Measurements from ENCODE around the gene HMGCLL1. TPM values are rescaled to one million over a fixed set of nuclear protein-coding genes. Genes with fewer than 3 reads are reported as not detected.

HMGCLL1 gene
- total and polyA plus RNA-seq, 2 donors (not counting 1 experiment from before 2014, with no cell fraction given): not detected

- no peaks in the 10 kb centered on the region for H3K27me3 ChIP-seq (replicated peaks in 1 of 4; ENCODE audit: control extremely low read depth in 1 of 4, control insufficient read depth in 3 of 4, insufficient read depth in 4 of 4, low read length in 3 of 4)
- 92% methylated on average over 2 of the region's 3 CpGs for WGBS (ENCODE audit: insufficient coverage)
- intact Hi-C loops (cut with micrococcal nuclease): no loop called here
- Mint-ChIP-seq H3K4me1 (no peaks in the 10 kb centered on the region), H3K27me3 (no peaks in the 10 kb centered on the region), H3K4me3 (no peak overlapping the region), H3K27ac (no peak overlapping the region), H3K9me3 (ENCODE audit: insufficient read depth) (peaks cover 4% of the 10 kb centered on the region)
- H3K4me3 ChIP-seq (ENCODE audit: control extremely low read depth in 1 of 5, extremely low read depth in 1 of 5, insufficient read depth in 1 of 5, low read depth in 2 of 5, low read length in 4 of 5): no peak overlapping the region
- CTCF ChIA-PET: no interaction called here
- TF ChIP-seq EZH2 (IDR thresholded peaks at IDR 0.05; ENCODE audit: borderline replicate concordance, insufficient read depth, low read depth, low read length, poor library complexity, severe bottlenecking): no peak
- TF ChIP-seq, protein P1, sequence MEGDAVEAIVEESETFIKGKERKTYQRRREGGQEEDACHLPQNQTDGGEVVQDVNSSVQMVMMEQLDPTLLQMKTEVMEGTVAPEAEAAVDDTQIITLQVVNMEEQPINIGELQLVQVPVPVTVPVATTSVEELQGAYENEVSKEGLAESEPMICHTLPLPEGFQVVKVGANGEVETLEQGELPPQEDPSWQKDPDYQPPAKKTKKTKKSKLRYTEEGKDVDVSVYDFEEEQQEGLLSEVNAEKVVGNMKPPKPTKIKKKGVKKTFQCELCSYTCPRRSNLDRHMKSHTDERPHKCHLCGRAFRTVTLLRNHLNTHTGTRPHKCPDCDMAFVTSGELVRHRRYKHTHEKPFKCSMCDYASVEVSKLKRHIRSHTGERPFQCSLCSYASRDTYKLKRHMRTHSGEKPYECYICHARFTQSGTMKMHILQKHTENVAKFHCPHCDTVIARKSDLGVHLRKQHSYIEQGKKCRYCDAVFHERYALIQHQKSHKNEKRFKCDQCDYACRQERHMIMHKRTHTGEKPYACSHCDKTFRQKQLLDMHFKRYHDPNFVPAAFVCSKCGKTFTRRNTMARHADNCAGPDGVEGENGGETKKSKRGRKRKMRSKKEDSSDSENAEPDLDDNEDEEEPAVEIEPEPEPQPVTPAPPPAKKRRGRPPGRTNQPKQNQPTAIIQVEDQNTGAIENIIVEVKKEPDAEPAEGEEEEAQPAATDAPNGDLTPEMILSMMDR (IDR thresholded peaks at IDR 0.05): no peak
- no peak overlapping the region for H3K9ac ChIP-seq (ENCODE audit: low read length)
- POLR2A ChIA-PET: no interaction called here
- H2AFZ ChIP-seq (ENCODE audit: insufficient read depth, low read depth, low read length, poor library complexity, severe bottlenecking): no peak overlapping the region
- H3K27ac ChIP-seq (ENCODE audit: low read length in 2 of 2): no peak overlapping the region
- no peaks in the 10 kb centered on the region for H3K79me2 ChIP-seq (ENCODE audit: control insufficient read depth, insufficient read depth, low read length)
- H3K36me3 ChIP-seq (replicated peaks in 1 of 2; ENCODE audit: control extremely low read depth in 1 of 2, control insufficient read depth in 1 of 2, extremely low read depth in 1 of 2, insufficient read depth in 2 of 2, low read length in 1 of 2): no peaks in the 10 kb centered on the region
- no peak overlapping the region for H3K4me2 ChIP-seq (replicated peaks; ENCODE audit: low read depth, low read length, poor library complexity, severe bottlenecking)
- no peaks in the 10 kb centered on the region for H3K9me3 ChIP-seq (ENCODE audit: control extremely low read depth in 1 of 3, control insufficient read depth in 2 of 3, insufficient read depth in 1 of 3, low read length in 2 of 3)
- DNase-seq: no peak
- no peaks in the 10 kb centered on the region for H3K4me1 ChIP-seq (ENCODE audit: control insufficient read depth in 2 of 2, insufficient read depth in 2 of 2, low read length in 2 of 2)
- no peak for ATAC-seq (ENCODE audit: low read depth)
- no peaks in the 10 kb centered on the region for H4K20me1 ChIP-seq (ENCODE audit: control insufficient read depth, insufficient read depth, low read length, poor library complexity, severe bottlenecking)
Measured at GRCh38 chr6:55495277-55495676, 83.7 kb downstream of the HMGCLL1 start.

GRCh38 chr6:55494411-55494810 lies 84.6 kb downstream of the HMGCLL1 start:
- ChIA-PET POLR2A (no interaction called here), CTCF (no interaction called here)
- TF ChIP-seq, protein P1 (IDR thresholded peaks at IDR 0.05): no peak
- no peak for TF ChIP-seq EZH2 (IDR thresholded peaks at IDR 0.05; ENCODE audit: borderline replicate concordance, insufficient read depth, low read depth, low read length, poor library complexity, severe bottlenecking)
- Mint-ChIP-seq H3K4me3 (no peak overlapping the region), H3K9me3 (ENCODE audit: insufficient read depth) (peaks cover 4% of the 10 kb centered on the region), H3K27me3 (no peaks in the 10 kb centered on the region), H3K27ac (no peak overlapping the region), H3K4me1 (no peaks in the 10 kb centered on the region)
- no peak overlapping the region for H3K27ac ChIP-seq (ENCODE audit: low read length in 2 of 2)
- H3K4me1 ChIP-seq (ENCODE audit: control insufficient read depth in 2 of 2, insufficient read depth in 2 of 2, low read length in 2 of 2): no peaks in the 10 kb centered on the region
- H3K9me3 ChIP-seq (ENCODE audit: control extremely low read depth in 1 of 3, control insufficient read depth in 2 of 3, insufficient read depth in 1 of 3, low read length in 2 of 3): no peaks in the 10 kb centered on the region
- H3K36me3 ChIP-seq (replicated peaks in 1 of 2; ENCODE audit: control extremely low read depth in 1 of 2, control insufficient read depth in 1 of 2, extremely low read depth in 1 of 2, insufficient read depth in 2 of 2, low read length in 1 of 2): no peaks in the 10 kb centered on the region
- no peak overlapping the region for H3K4me3 ChIP-seq (ENCODE audit: control extremely low read depth in 1 of 5, extremely low read depth in 1 of 5, insufficient read depth in 1 of 5, low read depth in 2 of 5, low read length in 4 of 5)
- ATAC-seq (ENCODE audit: low read depth) (no peak), DNase-seq (no peak)
- H3K4me2 ChIP-seq (replicated peaks; ENCODE audit: low read depth, low read length, poor library complexity, severe bottlenecking): no peak overlapping the region
- no peaks in the 10 kb centered on the region for H3K27me3 ChIP-seq (replicated peaks in 1 of 4; ENCODE audit: control extremely low read depth in 1 of 4, control insufficient read depth in 3 of 4, insufficient read depth in 4 of 4, low read length in 3 of 4)
- no CpG with 5 or more reads among the region's 2 CpGs for WGBS (ENCODE audit: insufficient coverage)
- intact Hi-C loops (cut with micrococcal nuclease): no loop called here
- no peak overlapping the region for H2AFZ ChIP-seq (ENCODE audit: insufficient read depth, low read depth, low read length, poor library complexity, severe bottlenecking)
- H3K79me2 ChIP-seq (ENCODE audit: control insufficient read depth, insufficient read depth, low read length): no peaks in the 10 kb centered on the region
- no peak overlapping the region for H3K9ac ChIP-seq (ENCODE audit: low read length)
- no peaks in the 10 kb centered on the region for H4K20me1 ChIP-seq (ENCODE audit: control insufficient read depth, insufficient read depth, low read length, poor library complexity, severe bottlenecking)
